IPS-NIHi11 (cell line): ENCODE data around the gene TMEM184B.
"Not testable (repeated sequence)": the region's sequence is repeated elsewhere in the genome, so short reads cannot be mapped to it uniquely, and the experiment has no call there.

Source experiments
- DNase-seq: peaks from one replicate; pipeline ENCODE4 v3.0.0; 2012; ENCODE audit warnings: mixed read lengths, low spot score

Gene TMEM184B

GRCh38 chr22:38249301-38249700 is 23.5 kb downstream of the TMEM184B start:
- no peak for DNase-seq

- no peak for DNase-seq
Measured at GRCh38 chr22:38248280-38248679, 24.5 kb downstream of the TMEM184B start.

- no peak for DNase-seq
Measured at GRCh38 chr22:38247713-38248112, 25.1 kb downstream of the TMEM184B start.

- no peak for DNase-seq
Measured at GRCh38 chr22:38246692-38247091, 26.1 kb downstream of the TMEM184B start.

GRCh38 chr22:38246046-38246658 is 26.7 kb downstream of the TMEM184B start:
- no peak for DNase-seq

GRCh38 chr22:38244106-38244505 is 28.7 kb downstream of the TMEM184B start:
- DNase-seq, result no peak

- no peak for DNase-seq
Measured at GRCh38 chr22:38243007-38243765, 29.6 kb downstream of the TMEM184B start.

GRCh38 chr22:38240734-38241252 is 32.0 kb downstream of the TMEM184B start:
- DNase-seq, result peak; percentile 85

- DNase-seq, result no peak
Measured at GRCh38 chr22:38239101-38239761, 33.6 kb downstream of the TMEM184B start.

GRCh38 chr22:38238519-38239071 is 34.2 kb downstream of the TMEM184B start:
- DNase-seq, result no peak

- peak; percentile 44 for DNase-seq
Measured at GRCh38 chr22:38236786-38237185, 36.0 kb downstream of the TMEM184B start.

GRCh38 chr22:38235240-38235850 is 37.5 kb downstream of the TMEM184B start:
- DNase-seq, result no peak

GRCh38 chr22:38233856-38234255 is 39.0 kb downstream of the TMEM184B start:
- not testable (repeated sequence) for DNase-seq

- DNase-seq, result no peak
Measured at GRCh38 chr22:38233427-38233826, 39.4 kb downstream of the TMEM184B start.

- no peak for DNase-seq
Measured at GRCh38 chr22:38232196-38232595, 40.6 kb downstream of the TMEM184B start.

- DNase-seq, result no peak
Measured at GRCh38 chr22:38230916-38231315, 41.9 kb downstream of the TMEM184B start.

GRCh38 chr22:38230108-38230825 is 42.5 kb downstream of the TMEM184B start:
- peak; percentile 63 for DNase-seq

- no peak for DNase-seq
Measured at GRCh38 chr22:38228873-38229740, 43.7 kb downstream of the TMEM184B start.

- DNase-seq, result no peak
Measured at GRCh38 chr22:38228326-38228872, 44.4 kb downstream of the TMEM184B start.
